Activated CD4-positive, alpha-beta T cell treated with anti-CD3 and anti-CD28 coated beads, Interleukin-2, amount 50 U/mL, for 1 hour (primary cell): ENCODE data around the gene ZNF157.

Experiments used
- DNase-seq: peaks from one replicate; pipeline ENCODE4 v3.0.0-alpha.2; 2020

The ZNF157 gene

DNA sequence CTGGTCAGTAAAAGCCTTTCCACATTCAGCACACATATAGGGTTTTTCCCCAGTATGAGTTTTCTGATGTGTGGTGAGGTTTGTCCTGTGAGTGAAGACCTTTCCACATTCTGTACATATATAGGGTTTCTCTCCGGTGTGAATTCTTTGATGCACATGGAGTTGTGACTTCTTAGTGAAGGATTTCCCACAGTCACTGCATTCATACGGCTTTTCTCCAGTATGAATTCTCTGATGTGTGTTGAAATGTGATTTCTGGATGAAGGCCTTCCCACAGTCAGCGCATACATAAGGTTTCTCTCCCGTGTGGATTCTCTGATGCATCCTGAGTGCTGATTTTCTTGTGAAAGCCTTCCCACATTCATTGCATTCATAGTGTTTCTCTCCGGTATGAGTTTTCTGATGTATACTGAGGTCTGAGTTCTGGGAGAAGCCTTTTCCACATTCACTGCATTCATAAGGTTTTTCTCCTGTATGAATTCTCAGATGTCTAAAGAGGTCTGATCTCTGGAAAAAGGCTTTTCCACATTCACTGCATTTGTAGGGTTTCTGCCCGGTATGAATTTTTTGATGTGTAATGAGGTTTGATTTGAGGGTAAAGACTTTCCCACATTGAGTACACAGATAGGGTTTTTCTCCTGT is 77.9 kb downstream of the ZNF157 start:
- no peak for DNase-seq

DNA sequence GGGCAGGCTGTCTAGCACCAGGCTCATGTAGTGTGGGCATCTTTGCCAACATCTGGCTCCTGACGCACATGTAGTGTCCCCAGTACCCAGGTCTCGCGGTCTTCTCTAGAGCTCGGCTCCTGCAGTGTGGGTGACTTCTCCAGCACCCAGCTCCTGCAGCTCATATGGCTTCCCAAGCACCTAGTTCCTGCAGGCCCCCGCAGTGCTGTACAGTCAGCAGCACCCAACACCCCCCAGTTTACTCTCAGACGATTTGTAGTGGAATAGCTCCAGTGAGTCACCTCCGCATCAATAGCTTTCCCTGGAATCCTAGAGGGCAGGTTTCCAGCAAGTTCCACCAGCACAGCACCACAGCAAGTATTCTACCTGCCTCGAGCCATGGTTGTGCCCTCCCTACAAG is 81.7 kb downstream of the ZNF157 start:
- no peak for DNase-seq

DNA sequence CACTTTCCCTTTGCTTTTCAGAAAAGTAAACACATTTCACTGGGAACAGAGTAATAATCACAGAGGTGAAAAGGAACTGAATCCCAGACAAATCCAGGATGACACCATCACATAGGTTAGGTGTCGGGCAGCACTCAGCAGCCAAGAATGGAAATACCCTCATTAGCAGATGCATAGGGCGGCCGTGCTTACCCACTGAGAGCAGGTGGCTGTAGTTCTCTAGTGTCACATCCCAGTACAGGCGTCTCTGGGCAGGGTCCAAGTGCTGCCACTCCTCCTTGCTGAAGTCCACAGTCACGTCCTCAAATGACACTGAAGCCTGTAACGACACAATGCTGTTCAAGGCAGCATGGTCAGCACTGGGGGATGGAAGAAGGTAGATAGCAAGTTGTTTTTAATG is 85.7 kb downstream of the ZNF157 start:
- DNase-seq = no peak

DNA sequence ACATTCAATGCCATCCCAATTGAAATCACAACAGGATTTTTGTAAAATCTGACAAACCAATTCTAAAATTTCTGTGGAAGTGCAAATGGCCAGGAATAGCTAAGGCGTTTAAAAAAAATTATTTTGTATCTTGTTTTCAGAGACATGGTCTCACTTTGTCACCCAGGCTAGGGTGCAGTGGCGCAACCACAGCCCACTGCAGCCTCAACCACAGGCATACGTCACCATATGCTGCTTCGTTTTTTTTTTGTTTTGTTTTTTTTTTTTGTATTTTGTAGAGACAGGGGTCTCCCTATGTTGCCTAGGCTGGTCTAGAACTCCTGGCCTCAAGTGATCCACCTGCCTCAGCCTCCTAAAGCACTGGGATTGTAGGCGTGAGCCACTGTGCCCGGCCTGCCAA is 88.2 kb downstream of the ZNF157 start:
- no peak for DNase-seq

DNA sequence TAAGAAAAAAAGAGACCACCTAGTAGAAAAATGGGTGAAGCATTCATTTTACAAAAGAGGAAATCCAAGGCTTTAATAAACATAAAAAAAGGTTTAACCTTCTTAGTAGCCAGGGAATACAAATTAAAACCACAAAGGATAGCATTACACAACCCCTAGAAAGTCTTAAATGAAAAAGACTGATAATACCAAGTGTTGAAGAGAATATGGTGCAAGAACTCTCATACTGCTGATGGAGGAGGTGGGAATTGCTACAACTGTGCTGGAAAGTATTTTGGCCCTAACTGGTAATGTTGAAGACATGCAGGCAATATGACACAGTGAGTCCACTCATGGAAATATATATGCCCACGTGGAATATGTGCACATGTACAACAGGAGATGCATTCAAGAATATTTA is 90.2 kb downstream of the ZNF157 start:
- DNase-seq = no peak
